Liver (tissue), 9 donors: ENCODE results near the gene IFIT1B. TPM values are rescaled to one million over a fixed set of nuclear protein-coding genes. Genes with fewer than 3 reads are reported as not detected.

ENCODE experiments used
- DNase-seq: peaks from one replicate; pipeline ENCODE4 v3.0.0-alpha.2; 2017; ENCODE audit warnings: low spot score
- H3K27ac ChIP-seq, 2 donors: one replicate each; pipeline ENCODE4 v1.7.0; 2013; ENCODE audit warnings: inconsistent platforms in 2 of 2, low read length in 2 of 2, control low read depth in 1 of 2, low read depth in 1 of 2, mild to moderate bottlenecking in 1 of 2
- H3K27me3 ChIP-seq, 4 donors: one replicate each; pipeline versions ENCODE4 v1.6.1 to v1.7.0; 2013; ENCODE audit warnings: low read length in 3 of 4, inconsistent platforms in 1 of 4, mild to moderate bottlenecking in 1 of 4, moderate library complexity in 1 of 4; ENCODE audit not compliant: control insufficient read depth in 4 of 4, insufficient read depth in 4 of 4
- H3K36me3 ChIP-seq, 4 donors: one replicate each; pipeline versions ENCODE4 v1.6.1 to v1.7.0; 2013; ENCODE audit warnings: low read length in 3 of 4, mild to moderate bottlenecking in 3 of 4, low read depth in 1 of 4, moderate library complexity in 1 of 4; ENCODE audit not compliant: control insufficient read depth in 4 of 4, insufficient read depth in 3 of 4
- H3K4me1 ChIP-seq, 4 donors: one replicate each; pipeline versions ENCODE4 v1.6.1 to v1.7.0; 2013; ENCODE audit warnings: low read length in 3 of 4, mild to moderate bottlenecking in 3 of 4, moderate library complexity in 1 of 4; ENCODE audit not compliant: control insufficient read depth in 4 of 4, insufficient read depth in 4 of 4
- H3K4me3 ChIP-seq, 3 donors: one replicate each; pipeline versions ENCODE4 v1.6.1 to v1.7.0; 2013; ENCODE audit warnings: low read length in 3 of 3, control low read depth in 1 of 3, low read depth in 1 of 3, mild to moderate bottlenecking in 1 of 3
- H3K9ac ChIP-seq, 2 donors: one replicate each; pipeline ENCODE4 v1.7.0; 2013; ENCODE audit warnings: low read length in 2 of 2, mild to moderate bottlenecking in 2 of 2, moderate library complexity in 2 of 2, control low read depth in 1 of 2, low read depth in 1 of 2
- H3K9me3 ChIP-seq, 4 donors: one replicate each; pipeline versions ENCODE4 v1.6.1 to v1.7.0; 2013; ENCODE audit warnings: low read length in 3 of 4; ENCODE audit not compliant: control insufficient read depth in 4 of 4
- ATF3 ChIP-seq: IDR thresholded peaks from 2 replicates; pipeline ENCODE4 v1.6.1; 2016; ENCODE audit warnings: antibody characterized with exemption
- CTCF ChIP-seq: fragments of 150-350 bp; IDR thresholded peaks from 2 replicates; pipeline ENCODE4 v1.5.1; 2017; ENCODE audit warnings: improper control_type of control experiment, low read depth, low read length; ENCODE audit not compliant: missing input control
- EGR1 ChIP-seq, 2 donors: IDR thresholded peaks; 2 replicates each; pipeline ENCODE4 v1.6.1; 2016 to 2018; ENCODE audit warnings: antibody characterized with exemption in 2 of 2, low read depth in 2 of 2
- FOXA1 ChIP-seq: IDR thresholded peaks from 2 replicates; pipeline ENCODE4 v1.6.1; 2016; ENCODE audit warnings: antibody characterized with exemption
- FOXA2 ChIP-seq: IDR thresholded peaks from 2 replicates; pipeline ENCODE4 v1.6.1; 2016; ENCODE audit warnings: antibody characterized with exemption
- GABPA ChIP-seq, 2 donors: IDR thresholded peaks in 1 of 2; conservative IDR thresholded peaks in 1 of 2; 2 replicates each; pipeline ENCODE4 v1.6.1; 2016; ENCODE audit warnings: antibody characterized with exemption in 2 of 2, mild to moderate bottlenecking in 1 of 2, moderate library complexity in 1 of 2
- HNF4A ChIP-seq, 2 donors: conservative IDR thresholded peaks; 2 replicates each; pipeline ENCODE4 v1.6.1; 2016; ENCODE audit warnings: antibody characterized with exemption in 2 of 2, mild to moderate bottlenecking in 2 of 2
- HNF4G ChIP-seq: IDR thresholded peaks from 2 replicates; pipeline ENCODE4 v1.6.1; 2016; ENCODE audit warnings: antibody characterized with exemption
- JUND ChIP-seq, 2 donors: IDR thresholded peaks; 2 replicates each; pipeline ENCODE4 v1.6.1; 2016; ENCODE audit warnings: antibody characterized with exemption in 2 of 2
- MAX ChIP-seq: IDR thresholded peaks from 2 replicates; pipeline ENCODE4 v1.6.1; 2016; ENCODE audit warnings: antibody characterized with exemption
- NR2F2 ChIP-seq: IDR thresholded peaks from 2 replicates; pipeline ENCODE4 v1.6.1; 2016; ENCODE audit warnings: antibody characterized with exemption
- RAD21 ChIP-seq, 2 donors: IDR thresholded peaks; 2 replicates each; pipeline ENCODE4 v1.6.1; 2016; ENCODE audit warnings: antibody characterized with exemption in 2 of 2, mild to moderate bottlenecking in 2 of 2
- REST ChIP-seq: IDR thresholded peaks from 2 replicates; pipeline ENCODE4 v1.6.1; 2016; ENCODE audit warnings: antibody characterized with exemption, mild to moderate bottlenecking
- RXRA ChIP-seq, 2 donors: IDR thresholded peaks; 2 replicates each; pipeline ENCODE4 v1.6.1; 2017 to 2018; ENCODE audit warnings: antibody characterized with exemption in 2 of 2, mild to moderate bottlenecking in 1 of 2
- SP1 ChIP-seq: IDR thresholded peaks from 2 replicates; pipeline ENCODE4 v1.6.1; 2018; ENCODE audit warnings: antibody characterized with exemption, mild to moderate bottlenecking
- TAF1 ChIP-seq: conservative IDR thresholded peaks from 2 replicates; pipeline ENCODE4 v1.6.1; 2016; ENCODE audit warnings: antibody characterized with exemption, mild to moderate bottlenecking
- YY1 ChIP-seq: IDR thresholded peaks from 2 replicates; pipeline ENCODE4 v1.6.1; 2016; ENCODE audit warnings: antibody characterized with exemption, mild to moderate bottlenecking
- ZBTB33 ChIP-seq: IDR thresholded peaks from 2 replicates; pipeline ENCODE4 v1.6.1; 2016; ENCODE audit warnings: antibody characterized with exemption
- WGBS: extraction: QIAGEN DNeasy Blood & Tissue Kit; methylation state at CpG from one replicate; pipeline ENCODE4 v1.1.7; 2013; 5-methylcytosine and 5-hydroxymethylcytosine counted together
- polyA plus RNA-seq, 2 donors: library from polyadenylated mRNA; stranded (reverse) in 1 of 2; unstranded in 1 of 2; fragments of 200-250 nt in 1 of 2; fragments of >200 nt in 1 of 2; fragmentation: Nextera tagmentation in 1 of 2; extraction: Ambion mirVana in 1 of 2; gene quantifications; one replicate each; pipeline versions ENCODE4 v1.2.1 to v1.2.3, GENCODE V29; 2013 to 2015
- total RNA-seq, 2 donors: library from RNA; depleted of rRNA; stranded (reverse); fragments of >200 nt; gene quantifications; one replicate each; pipeline ENCODE4 v1.2.3, GENCODE V29; 2014
- donor health status: healthy.
- donor health status: healthy.
- donor health status: healthy.
- donor health status: healthy.
- donor health status: healthy.

The IFIT1B gene
- total and polyA plus RNA-seq, 4 donors: 0.15 to 13.3 TPM; not detected in 2

- WGBS: 89% methylated on average over 2 of the region's 2 CpGs
- H3K9me3 ChIP-seq: no peaks in the 10 kb centered on the region
- H3K27ac ChIP-seq: no peak overlapping the region
- H3K4me1 ChIP-seq: no peaks in the 10 kb centered on the region
- H3K27me3 ChIP-seq: no peaks in the 10 kb centered on the region
- TF ChIP-seq HNF4G: no peak
- no peak for TF ChIP-seq FOXA1
- TF ChIP-seq JUND (IDR thresholded peaks at IDR 0.05): no peak
- TF ChIP-seq CTCF: no peak
- TF ChIP-seq EGR1 (IDR thresholded peaks at IDR 0.05; ENCODE audit: low read depth in 2 of 2): no peak
- TF ChIP-seq RAD21 (IDR thresholded peaks at IDR 0.05): no peak
- TF ChIP-seq NR2F2: no peak
- TF ChIP-seq SP1: no peak
- TF ChIP-seq MAX: no peak
- no peak for TF ChIP-seq REST
- no peak overlapping the region for H3K4me3 ChIP-seq
- H3K9ac ChIP-seq: no peak overlapping the region
- DNase-seq: no peak
- H3K36me3 ChIP-seq: no peaks in the 10 kb centered on the region
Observed at GRCh38 chr10:89357975-89358374, 19.9 kb upstream of the IFIT1B start.

GRCh38 chr10:89360157-89360556 lies 17.7 kb upstream of the IFIT1B start:
- DNase-seq: no peak
- Histone ChIP-seq H3K4me1 (no peaks in the 10 kb centered on the region), H3K9ac (no peak overlapping the region), H3K27ac (no peak overlapping the region), H3K36me3 (no peaks in the 10 kb centered on the region), H3K27me3 (no peaks in the 10 kb centered on the region), H3K9me3 (no peaks in the 10 kb centered on the region), H3K4me3 (no peak overlapping the region)
- TF ChIP-seq JUND (IDR thresholded peaks at IDR 0.05) (no peak), SP1 (no peak), GABPA (IDR thresholded peaks at IDR 0.05 in 1 of 2, conservative IDR thresholded peaks at IDR 0.05 in 1 of 2) (no peak), FOXA2 (no peak), HNF4A (conservative IDR thresholded peaks at IDR 0.05) (no peak), YY1 (no peak), RXRA (IDR thresholded peaks at IDR 0.05) (no peak), HNF4G (no peak), NR2F2 (no peak), RAD21 (IDR thresholded peaks at IDR 0.05) (no peak), REST (no peak), MAX (no peak), ZBTB33 (no peak), ATF3 (no peak), TAF1 (no peak)
